SHP77 treated with DMSO at 0.1 percent for 48 hours (cell line): ENCODE results near the gene ADRM1.

Experiments used
- DNase-seq: peaks from one replicate; lab custom pipeline; 2025; lab: John Stamatoyannopoulos, UW

Gene ADRM1

DNA sequence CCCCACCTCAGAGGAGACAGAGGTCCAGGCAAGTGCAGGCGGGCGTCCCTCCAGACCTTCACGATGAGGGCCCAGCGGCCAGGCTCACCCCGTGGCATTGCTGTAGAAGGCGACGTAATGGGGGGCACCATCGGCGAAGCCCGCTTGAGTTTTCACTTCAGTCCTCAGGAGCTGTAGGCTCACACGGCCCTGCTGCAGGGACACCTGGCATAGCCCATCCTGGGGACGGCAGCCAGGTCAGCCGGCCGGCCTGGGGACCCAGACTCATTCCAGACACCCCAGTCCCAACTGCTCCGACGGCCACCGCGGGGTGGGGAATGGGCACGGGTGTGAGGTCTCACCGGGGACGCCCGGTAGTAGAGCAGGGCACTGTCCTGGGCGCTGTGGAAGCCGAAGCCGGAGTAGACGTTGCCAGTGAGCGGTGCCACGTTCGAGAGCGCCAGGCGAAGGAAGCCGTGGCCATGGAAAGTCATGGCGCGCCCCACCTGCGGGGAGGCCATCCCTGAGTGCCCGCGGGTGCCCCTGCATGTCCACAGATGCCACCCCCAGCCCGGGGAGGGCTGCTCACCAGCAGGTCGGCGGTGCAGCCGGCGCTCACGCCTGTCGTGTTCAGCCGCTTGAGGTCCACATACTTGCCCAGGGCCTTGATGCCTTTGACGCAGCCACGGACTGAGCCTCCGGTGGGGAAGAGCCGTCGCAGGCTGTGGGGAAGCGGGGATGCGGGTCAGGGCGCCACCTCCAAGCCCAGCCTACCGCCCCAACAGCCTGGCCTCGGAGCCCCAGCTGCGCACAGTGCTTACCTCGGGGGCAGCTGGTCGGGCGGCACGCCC, 9.2 kb downstream of the ADRM1 start:
- no peak for DNase-seq

- DNase-seq, result no peak
Observed at GRCh38 chr20:62312662-62312977, 9.8 kb downstream of the ADRM1 start.

DNA sequence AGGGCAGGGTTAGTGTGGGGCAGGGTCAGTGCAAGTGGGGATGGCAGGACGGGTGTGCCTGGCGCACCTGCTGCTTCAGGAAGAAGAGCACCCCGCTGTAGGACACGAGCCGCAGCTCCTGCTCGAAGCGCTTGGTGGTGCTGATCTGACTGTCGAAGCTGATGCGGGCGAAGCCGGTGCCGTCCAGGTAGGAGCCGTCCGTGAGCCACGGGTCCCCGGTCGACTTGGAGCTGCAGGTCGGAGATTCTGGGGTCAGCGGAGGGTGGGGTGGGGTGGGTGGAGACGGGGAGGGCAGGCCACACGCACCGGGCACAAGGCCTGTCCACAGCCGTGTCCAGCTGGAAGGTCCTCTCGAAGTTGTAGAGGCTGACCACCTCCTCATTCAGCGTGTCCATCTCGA, 10.2 kb downstream of the ADRM1 start:
- no peak for DNase-seq

GRCh38 chr20:62313460-62314338, 10.9 kb downstream of the ADRM1 start:
- no peak for DNase-seq

GRCh38 chr20:62314339-62314638, 11.5 kb downstream of the ADRM1 start:
- DNase-seq, result no peak

DNA sequence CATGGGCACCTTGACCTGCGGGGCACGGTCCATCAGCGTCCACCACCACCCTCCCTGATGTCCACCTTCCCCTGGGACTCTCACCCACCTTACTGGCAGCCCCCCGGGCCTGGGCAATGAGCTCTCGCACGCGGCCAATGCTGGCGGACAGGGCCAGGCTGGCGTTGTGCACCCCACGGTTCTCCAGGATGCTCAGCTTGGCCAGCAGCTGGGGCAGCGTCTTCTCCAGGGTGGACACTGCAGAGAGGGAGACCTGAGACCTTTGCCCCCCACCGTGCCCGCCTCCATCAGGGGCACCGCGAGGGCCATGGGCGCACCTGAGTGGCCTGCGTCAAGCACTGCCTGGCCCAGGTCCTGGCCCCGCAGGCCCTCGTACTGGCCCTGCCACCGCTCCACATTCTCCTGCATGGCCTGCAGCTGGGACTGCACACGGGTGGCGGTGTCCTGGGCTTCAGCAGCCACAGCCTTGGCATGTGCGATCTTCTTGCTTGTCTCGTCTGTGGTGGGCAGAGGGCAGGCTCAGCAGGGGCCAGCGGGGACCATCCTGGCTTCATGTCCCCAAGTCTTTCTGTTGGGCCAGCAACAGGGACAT, 12.0 kb downstream of the ADRM1 start:
- no peak for DNase-seq

GRCh38 chr20:62315773-62316172, 13.0 kb downstream of the ADRM1 start:
- no peak for DNase-seq

GRCh38 chr20:62316331-62317166, 13.8 kb downstream of the ADRM1 start:
- DNase-seq, result no peak

GRCh38 chr20:62317167-62317655, 14.4 kb downstream of the ADRM1 start:
- no peak for DNase-seq

GRCh38 chr20:62318400-62319345, 15.9 kb downstream of the ADRM1 start:
- no peak for DNase-seq

GRCh38 chr20:62319346-62319909, 16.6 kb downstream of the ADRM1 start:
- DNase-seq, result no peak

- DNase-seq, result no peak
Observed at GRCh38 chr20:62320581-62321354, 18.0 kb downstream of the ADRM1 start.

DNA sequence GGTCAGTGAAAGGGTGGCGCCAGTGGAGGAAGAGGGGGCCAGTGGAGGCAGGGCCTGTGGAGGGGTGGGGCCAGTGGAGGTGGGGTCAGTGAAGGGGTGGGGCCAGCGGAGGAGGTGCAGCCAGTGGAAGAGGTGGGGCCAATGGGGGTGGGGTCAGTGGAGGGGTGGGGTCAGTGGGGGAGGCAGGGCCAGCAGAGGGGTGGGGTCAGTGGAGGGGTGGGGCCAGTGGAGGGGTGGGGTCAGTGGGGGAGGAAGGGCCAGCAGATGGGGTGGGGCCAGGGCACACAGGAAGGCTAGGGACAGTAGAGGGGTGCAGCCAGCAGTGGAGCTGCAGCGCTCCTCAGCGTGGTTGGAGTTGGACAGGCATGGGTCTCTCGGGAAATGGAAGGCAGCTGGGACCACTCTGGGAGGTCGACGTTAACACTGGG, 18.7 kb downstream of the ADRM1 start:
- DNase-seq, result no peak

- no peak for DNase-seq
Observed at GRCh38 chr20:62321975-62322374, 19.2 kb downstream of the ADRM1 start.

- no peak for DNase-seq
Observed at GRCh38 chr20:62322492-62323041, 19.8 kb downstream of the ADRM1 start.

DNA sequence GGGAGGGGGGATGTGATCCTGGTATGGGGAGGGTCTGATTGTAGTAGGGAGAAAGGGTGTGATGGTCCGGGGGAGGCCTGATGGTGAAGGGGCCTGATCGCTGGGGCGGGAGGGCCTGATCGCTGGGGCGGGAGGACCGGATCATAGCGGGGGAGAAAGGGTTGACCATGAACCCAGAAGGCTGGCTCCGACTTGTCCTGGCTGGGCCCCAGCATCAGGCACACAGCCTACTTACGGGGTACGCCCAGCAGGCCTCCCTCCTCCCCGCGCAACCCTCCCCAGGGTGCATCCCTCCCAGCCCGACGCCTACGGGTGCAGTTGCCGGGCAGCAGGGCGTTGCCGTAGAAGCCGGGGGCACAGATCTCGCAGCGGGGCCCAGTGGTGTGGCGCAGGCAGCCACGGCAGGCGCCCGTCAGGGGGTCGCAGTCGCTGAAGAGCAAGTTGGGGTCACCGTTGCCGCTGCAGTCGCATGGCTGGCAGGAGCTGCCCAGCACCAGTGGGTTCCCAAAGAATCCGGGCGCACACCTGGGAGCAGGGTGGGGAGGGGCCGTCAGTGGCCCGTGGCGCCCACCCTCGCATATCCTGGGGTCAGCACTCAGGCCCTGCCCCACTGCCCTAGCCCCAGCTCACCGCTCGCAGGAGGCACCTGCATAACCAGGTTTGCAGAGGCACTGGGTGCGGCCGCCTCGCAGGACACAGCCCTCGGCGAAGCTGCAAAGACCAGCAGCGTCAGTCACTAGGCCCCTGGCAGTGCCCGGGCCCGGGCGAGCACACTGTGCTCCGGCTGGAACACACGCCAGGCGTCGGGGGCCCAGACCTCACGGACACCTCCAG, 20.6 kb downstream of the ADRM1 start:
- DNase-seq, result no peak

- DNase-seq, result no peak
Observed at GRCh38 chr20:62323980-62324906, 21.4 kb downstream of the ADRM1 start.
